Stimulated activated CD4-positive, alpha-beta T cell treated with anti-CD3 and anti-CD28 coated beads, TNF-alpha, amount 100 ng/mL, for 24 hours (primary cell): ENCODE measurements around the gene TRMU.

Source experiments
- DNase-seq, 3 experiments: peaks; one replicate each; pipeline ENCODE4 v3.0.0-alpha.2; 2020; ENCODE audit warnings: low read depth in 3 of 3

Gene TRMU

DNA sequence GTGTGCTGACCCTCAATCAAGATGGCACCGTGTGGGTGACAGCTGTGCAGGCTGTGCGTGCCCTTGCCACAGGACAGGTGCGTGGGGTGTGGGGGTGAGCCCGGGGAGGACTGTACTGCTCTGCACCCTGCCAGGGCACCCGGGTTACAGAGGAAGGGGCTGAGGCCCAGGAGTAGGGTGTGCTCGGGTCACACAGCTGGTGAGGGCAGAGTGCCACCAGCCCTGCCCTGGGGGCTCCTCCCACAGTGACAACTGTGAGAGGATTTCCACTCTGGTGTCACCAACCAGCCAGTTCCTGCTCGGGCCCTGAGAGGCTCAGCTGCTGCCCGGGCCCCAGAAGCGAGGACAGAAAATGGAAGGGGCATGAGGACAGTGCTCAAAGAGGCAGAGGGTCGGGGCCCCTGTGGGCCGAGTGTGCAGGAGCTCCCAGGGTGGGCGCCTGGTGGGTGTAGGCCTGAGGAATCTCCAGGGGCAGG is 20.5 kb downstream of the TRMU start:
- no peak for DNase-seq

DNA sequence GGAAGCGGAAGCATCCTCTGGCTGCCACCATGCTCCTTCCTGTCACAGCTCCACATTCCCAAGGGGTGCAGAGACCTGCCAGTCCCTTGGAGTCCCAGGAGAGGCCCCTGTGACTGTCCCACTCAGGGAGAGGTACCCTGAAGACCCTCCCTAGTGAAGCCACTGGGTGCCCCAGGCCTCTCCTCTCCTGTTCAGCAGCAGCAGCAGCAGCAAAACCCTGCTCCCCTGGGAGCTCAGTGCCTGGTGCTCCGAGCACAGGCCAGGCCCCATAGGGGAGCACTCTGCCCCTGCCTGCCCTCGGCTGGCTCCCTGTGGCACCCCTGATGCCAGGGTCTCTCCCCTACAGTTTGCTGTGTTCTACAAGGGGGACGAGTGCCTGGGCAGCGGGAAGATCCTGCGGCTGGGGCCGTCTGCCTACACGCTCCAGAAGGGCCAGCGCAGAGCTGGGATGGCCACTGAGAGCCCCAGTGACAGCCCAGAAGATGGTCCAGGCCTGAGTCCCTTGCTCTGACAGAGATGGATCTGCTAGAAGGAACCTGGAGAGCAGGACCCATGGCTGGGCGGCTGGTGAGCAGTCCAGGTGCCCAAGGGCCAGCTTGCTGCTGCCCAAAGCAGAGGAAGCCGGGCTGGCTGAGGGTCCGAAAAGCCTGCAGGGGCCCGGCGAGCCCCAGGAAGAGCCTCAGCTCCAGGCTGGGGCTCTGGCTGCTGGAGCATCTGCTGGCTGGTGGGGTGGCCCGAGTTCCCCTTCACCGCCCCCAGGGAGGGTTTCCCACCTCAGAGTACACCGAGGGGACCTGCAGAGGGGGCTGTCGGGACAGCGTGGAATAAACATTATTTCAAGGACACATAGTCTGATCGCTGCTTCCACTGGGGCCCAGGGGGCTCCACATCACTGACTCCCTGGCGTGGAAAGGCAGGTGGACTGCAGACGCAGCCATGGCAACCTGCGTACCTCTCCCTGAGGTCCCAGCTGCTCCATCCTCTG is 21.3 kb downstream of the TRMU start:
- DNase-seq = no peak

DNA sequence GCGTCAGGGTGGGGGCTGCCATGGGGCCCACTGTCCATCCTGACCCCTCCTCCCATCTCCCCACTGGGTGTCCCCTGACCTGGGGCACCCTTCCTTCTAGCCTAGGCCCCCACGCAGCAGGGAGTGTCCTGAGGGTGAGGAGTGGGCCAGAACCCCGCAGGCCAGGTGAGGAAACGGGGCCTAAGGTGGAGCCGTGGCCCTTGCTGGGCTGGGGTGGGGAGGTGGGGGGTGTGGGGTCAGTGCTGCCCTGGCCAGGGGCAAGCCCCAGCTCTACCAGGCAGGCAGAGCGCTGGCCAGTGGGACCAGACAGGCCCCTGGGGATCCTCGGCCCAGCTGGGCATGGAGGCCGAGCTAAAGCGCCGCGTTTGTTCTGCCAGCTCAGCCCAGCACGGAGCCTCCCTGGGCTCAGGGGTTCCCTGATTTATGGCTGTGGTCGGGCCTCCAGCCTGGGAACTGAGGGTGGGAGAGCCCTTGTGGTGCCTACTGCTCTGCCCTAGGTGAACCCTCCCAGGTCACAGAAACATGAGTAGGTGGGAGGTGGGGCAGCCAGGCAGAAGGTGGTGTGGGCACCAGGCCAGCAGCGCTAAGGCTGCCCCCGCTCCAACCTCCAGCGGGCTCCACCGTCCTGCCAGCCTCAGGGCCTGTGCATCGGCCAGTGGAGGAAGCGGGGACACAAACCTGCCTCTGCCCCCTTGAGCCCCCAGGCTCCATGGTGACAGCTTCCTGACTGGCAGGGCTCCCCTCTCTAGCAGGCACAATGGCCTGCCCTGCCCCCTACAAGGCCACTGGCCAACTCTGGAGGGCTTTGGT is 22.4 kb downstream of the TRMU start:
- DNase-seq = no peak

DNA sequence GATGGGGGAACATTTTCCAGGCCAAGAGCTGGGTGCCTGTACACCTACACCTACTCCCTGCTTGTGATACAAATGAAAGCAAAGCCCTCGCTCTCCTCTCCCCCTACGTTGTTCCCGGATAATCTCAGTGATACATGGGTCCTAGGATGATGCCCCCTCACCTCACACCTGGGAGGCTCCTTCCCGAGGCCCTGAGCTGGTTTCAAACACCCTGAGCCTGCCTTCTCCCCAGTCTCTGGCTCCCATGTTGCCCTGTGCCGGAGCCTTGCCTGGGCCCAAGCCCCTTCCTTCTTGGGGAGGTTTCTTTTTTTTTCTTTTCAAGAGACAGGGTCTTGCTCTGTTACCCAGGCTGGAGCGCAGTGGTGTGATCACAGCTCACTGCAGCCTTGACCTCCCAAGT is 23.3 kb downstream of the TRMU start:
- no peak for DNase-seq

DNA sequence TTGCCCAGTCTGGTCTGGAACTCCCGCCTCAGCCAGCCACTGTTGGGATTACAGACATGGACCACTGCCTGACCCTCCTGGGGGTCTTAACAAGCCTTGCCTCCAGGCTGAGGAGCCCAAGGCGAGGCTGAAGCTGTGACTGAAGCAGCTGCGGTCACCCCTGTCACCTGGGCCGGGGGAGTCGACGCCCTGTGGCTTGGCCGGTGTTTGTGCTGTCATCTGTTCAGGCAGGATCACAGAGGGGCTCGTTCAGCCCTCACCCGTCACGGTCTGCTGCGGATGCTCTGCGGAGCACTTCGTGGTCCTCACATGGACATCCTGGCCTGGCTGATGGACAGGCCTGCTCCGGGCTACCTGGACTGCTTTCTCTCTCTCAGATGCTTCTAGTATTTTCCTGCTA is 23.8 kb downstream of the TRMU start:
- DNase-seq = no peak

DNA sequence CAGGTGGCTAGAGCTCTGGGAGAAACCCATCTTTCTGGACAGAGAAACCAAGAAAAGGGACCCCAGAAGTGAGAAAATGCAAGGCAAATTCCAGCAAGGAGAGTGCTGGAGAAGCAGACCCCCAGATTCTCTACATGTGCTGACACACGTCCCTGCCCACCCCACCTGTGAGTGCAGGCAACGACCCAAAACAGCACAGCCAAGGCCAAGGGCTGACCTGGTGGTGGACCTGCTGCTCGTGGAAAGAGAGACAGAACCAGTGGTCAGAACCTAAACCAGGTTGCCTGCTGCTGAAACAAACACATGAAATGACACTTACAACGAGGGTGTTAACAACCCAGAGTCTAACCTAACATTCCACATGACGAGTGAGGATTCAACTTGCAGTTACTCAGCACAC is 24.6 kb downstream of the TRMU start:
- no peak for DNase-seq

DNA sequence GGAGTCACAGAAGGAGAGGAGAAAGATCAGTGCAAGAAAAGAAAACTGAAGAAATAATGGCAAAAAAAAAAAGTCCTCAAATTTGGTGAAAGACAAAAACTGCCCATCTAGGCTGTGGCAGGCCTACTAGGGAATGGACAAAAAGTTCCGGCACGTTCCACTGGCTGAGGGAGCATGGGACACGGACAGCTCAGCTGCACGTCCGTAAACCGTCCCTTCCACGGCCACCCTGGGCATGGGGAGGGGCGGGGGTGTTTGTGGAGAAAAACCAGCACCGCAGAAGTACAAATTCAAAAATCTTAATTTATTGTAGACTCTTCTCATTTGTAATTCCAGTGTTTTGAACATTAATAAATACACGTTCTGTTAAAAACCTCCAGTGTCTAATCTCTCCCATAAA is 25.4 kb downstream of the TRMU start:
- no peak for DNase-seq

DNA sequence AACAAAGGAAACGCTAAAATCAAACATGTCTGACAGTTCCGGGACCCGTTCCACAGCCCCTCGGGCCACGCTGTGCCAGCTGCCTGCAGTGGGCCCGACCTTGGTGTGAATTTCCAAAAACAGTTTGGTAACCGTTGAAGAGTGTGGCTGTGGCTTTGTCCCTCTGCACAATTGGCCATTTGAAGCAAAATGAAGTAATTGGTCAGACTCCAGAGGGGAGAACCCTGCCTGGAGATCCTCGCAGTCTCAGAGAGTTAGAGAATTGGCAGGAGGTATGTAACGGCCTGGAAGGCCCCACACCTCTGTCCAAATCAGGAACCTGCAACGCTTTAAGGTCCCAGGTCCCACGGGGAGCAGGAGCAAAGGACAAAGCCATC is 26.3 kb downstream of the TRMU start:
- no peak for DNase-seq

DNA sequence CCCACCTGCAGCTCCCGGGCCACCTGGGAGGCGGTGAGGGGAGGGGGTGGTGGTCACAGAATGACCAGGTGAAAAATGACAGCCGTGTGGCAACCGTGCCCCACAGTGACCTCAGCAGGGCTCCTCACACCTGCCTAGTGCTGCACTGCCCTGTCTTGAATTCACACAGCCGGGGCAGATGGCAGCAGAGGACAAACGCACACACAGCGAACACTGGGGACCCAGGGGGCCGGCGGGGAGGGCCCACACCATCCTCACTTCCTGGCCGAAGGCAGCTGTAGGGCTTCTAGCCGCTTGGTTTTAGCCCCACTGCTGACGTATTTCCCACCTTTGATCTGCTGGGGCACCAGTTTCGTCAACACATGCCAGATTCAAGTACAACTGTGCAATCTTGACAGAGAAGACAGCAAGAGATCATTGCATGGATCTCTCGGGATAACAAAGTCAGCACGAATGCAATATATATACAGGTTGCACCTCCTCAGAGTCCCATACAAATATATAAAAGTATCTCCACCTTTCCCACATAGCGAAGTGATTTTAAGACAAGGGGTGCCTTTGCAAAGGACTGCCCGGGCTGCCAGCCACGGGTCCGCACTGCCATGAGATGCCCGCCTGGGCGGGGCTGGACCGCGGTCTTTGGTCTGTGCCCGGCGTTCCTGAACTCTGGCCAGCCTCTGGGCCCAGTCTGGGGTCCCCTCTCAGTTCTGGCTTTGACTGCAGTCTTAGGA is 26.9 kb downstream of the TRMU start:
- DNase-seq = no peak

DNA sequence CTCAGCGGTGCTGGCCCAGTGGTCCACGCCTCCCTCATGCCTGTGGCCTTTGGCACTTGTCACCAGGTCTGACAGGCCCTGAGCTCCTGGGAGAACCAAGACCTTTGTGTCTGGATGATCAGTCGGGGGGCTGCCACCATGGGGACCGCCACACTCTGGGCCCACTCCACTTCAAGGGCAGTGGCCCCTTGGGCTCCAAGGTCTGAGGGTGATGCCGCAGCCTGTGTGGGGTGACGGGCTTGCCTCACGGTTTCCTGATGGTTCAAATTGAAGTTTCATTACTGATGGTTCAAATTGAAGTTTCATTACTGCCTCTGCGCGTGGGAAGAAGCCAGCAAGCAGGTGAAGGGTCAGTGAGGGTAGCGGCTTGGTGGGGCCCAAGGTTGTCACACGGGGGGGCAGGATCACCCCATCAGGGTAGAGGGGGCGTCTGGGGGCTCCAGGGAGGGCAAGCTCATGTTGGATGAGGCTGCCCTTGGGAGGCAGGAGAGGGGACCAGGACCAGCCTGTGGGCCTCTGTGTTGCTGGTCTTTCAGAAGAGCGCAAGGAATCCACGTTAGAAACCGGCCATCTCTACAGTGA is 27.5 kb downstream of the TRMU start:
- DNase-seq = no peak

DNA sequence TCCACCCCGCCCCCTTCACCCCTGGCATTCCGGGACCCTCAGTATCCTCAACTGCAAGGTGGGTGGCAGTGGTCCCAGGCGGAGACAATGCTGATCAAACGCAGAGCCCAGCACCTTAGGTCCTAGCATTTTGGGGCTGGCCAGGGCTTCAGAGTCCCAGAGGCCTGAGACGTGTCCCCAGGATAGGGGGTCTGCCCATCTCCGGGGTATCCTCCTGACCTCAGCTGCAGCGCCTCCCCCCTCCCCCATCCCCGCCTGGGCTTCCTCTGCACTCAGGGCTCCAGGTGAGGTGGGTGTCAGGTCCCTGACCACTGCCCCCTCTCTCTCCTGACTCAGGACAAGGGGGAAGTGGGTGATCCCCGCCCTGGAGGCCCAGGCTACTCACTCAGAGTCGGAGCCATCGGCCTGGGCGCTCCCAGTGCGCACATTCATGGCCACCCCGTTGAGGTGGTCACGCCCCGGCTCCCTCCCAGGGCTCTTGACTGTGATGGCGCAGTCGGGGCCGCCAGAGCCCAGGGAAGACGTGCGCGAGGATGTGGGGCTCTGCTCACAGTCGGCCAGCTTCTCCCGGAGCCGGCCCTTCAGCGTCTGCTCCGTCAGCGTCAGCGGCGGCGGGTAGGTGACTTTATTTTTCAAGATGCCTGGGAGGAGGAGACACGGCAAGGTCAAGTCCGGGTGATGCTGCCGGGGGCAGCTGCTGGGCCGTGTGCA is 28.3 kb downstream of the TRMU start:
- no peak for DNase-seq

DNA sequence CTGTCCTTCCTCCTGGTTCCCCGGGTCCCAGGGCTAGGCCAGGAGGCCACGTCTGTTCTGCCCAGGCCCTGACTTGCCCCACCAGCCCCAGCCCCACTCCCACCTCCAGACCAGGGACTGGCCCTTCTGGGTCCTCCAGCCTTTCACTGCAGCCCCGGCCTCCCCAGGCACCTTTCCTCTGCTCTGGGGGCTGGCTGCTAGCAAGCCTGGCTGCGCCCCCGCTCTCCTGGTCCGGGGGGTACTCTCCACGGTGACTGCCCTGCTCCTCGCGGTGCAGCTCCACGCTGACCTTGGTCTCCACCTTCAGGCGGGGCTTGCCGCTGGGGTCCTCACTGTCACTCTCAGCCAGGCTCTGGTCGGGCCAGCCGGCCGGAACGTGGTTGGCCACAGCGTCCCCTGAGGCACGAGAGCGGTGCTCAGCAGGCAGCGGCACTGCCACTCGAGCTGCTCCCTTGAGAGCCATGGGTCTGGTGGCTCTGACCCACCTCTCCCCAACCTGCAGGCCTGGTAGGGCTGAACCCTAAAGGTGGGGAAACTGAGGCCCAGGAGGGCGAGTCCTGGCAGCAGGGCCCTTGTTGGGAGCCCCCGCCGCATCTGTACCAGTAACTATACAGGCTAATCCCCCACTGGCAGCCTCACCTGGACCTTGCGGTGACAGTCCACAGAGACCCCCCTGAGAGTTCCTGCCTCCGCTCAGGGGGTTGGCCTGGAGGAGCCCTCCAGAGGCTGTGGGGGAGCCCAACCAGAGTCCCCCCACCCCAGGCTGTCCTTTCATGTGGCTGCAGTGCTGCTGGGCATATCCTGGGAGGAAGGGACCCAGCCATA is 29.0 kb downstream of the TRMU start:
- DNase-seq = no peak

DNA sequence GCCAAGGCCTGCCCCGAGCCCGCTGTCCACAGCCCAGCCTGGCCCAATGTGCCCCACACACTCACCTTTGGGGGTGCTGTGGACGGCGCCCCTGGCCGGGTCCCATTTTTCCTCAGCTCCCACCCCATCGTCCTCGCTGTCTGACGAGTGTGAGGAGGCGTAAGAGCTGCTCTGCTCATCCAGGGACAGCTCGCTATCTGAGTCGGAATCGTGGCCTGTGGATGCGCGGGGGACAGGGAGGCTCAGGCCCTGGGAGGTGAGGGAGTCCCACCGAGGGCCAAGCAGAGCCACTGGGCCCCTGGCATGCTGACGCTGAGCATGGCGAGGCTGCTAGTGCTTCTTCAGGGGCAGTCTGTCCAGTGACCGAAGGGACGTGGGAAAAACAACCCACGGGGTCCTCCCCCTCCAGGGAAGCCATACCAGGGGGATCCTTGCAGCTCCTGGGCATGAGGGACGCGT is 29.7 kb downstream of the TRMU start:
- no peak for DNase-seq

DNA sequence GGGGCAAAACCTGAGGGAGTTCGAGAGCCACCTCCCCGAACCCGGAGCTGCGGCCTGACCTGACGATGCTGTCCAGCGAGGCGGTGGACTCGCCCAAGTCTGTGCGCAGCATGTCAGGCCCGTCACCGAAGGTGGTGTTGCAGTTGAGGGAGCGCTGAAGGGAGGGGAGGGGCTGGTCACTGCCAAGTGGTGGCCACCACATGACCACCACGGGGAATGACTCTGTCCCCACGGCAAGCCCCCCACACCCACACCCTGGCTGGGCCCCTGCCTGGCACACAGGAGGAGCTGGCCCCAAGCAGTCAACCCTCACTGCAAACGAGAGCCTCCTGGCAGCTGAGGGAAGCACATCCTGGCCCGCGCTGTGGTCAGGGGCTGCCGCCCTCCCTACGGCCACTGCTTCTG is 30.8 kb downstream of the TRMU start:
- no peak for DNase-seq

DNA sequence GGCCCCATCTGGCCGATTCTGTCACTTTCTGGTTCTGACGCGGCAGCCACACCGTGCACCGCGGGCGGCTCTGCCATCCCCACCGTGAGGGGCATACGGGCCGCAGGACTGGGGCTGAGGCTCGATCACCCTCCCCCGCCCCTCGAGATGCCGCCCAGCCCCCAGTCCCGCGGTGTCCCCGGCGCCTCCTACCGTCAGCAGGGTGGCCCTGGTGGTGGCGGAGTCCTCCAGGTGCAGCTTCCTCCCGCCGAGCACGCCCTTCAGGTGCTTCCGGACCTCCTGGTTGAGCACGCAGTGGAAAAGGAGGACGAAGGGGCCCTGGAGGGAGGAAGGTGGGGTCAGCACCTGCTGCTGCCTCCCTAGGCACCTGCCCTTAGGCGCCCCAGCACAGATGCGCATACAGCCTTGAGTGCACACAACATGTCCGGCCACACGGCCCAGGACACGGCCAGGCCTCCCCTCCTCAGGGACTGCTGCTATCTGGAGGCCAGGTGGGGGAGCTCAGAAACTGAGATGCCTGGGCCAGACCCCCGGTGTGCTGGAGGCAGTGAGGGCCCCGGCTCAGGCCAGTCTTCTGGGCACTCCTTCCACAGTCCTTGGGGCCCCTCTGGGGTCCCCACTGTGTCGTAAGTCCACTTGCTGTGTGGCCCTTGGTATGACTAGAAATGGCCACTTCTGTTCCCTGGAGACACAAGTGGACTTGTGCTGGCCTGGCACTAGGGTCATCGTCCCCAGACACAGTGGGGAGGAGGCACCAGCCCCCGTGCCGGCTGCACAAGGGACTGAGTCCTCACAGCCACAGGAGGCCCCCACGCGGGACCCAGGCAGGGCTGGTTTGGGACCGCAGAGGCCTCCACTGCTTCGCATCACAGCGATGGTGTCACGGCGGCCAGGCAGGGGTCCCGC is 31.5 kb downstream of the TRMU start:
- no peak for DNase-seq

DNA sequence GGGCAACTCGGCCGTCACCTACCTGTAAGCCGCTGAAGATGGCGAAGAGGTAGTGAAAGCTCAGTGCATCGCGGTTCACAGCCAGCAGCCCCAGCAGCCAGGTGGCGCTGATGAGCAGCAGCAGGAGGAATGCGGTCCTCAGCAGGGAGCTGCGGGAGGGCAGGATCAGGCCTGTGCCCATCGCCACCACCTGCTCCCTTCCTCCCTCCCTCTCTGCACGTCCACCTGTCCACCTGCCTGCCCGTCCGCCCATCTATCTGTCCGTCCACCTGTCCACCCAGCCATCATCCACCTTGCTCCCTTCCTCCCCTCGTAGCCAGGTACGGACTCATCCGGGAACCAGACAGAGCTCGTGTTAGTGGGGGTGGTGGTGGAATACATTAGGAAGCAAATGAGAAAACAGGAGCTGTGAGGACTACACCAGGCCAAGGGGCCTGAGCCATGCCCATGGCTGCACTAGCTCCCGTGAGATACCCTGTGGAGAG is 32.2 kb downstream of the TRMU start:
- DNase-seq = peak; percentile 37 to 69 (median 46)

DNA sequence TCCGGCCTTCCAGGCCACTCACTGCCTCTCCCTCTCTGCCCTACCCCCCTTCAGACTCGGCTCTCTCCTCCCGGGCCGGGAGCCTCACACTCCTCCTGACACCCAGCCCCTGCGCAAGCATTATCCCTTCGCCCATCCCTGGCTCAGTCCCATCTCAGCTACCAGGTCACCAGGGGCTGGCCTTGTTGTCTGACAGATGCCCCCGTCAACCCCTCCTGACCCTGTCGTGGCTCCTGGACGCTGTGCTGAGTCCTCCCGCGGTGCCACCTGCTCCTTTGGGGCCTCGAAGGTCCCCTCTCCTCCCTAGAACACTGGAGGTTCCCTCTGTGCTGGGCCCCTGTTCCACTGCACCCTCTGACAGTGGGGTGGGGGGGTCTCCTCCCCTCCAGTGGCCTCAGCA is 32.9 kb downstream of the TRMU start:
- DNase-seq = no peak

DNA sequence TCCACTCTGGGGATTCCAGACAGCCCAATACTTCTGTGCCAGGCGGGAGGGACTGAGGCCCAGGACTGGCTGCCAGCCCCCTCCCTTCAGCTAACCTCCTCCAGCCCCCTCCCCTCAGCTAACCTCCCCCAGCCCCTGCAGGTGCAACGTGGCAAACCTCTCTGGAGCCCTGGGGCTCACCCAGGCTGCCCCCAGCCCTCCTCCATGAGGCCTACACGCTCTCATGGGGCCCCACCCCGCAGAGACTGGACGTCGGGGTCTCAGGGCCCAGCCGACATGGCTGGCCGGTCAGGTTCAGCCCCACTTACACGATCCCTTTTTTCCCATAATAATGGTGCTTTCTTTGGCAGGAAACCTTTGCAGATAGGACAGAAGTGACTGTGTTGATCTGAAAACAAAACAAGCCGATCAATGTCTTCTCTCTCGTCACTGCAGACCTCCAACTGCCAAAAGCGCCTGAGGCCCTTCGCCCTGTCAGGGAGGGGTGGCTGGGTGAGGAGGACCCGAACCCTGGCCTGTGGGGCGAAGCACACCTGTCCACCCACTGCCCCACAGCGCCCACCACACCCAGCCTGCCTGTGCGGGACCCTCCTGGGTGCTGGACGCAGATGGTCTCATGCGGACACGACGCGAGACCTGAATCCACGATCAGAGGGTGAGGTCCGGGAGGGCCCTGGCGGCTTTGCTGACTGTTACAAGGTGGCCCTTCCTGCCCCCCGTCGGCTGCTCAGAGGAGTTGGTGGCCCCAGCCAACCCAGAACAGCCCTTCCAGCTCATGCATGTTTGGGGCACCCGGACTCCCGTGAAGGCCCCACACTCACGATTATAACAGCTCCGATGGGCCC is 33.6 kb downstream of the TRMU start:
- no peak for DNase-seq
